Measurements from ENCODE around the gene IGHMBP2. TPM values are rescaled to one million over a fixed set of nuclear protein-coding genes. Genes with fewer than 3 reads are reported as not detected.

Gene IGHMBP2
- total RNA-seq, 2 experiments from 2014 or later = 17.5 to 37.9 TPM

DNA sequence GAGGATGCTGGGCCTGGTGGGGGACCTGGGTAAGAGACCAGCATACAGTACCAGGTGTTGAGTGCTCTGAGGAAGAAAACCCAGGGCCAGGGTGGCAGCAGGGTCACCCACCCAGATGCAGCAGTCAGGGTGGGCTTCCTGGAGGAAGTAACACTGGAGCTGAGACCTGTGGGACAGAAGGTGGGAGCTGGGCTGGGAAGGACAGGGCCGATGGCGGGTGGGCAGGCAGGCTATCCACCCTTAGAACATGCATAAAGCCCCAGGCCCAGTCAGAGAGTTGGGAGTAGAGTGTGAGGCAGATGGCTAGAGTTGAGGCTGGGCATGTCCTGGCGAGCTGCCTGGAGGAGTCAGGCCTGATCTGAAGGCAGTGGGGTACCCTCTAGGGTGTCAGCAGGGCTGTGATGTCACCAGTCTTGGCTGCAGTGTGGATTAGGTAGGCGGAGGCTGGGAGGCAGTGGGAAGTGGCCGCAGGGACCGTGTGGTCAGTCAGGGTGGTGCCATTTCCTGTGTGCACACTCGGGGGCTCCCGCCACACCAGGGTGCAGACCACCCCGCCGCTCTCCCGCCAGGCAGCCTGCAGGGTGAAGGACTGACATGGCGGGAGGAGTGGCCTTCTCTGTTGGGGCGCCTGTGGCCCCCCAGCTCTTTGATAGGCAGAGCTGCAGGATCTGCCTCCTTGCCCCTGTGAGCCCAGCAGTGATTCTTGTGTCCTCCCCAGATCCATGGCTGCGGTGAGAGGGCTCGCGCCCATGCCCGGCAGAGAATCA, 35.3 kb downstream of the IGHMBP2 start:
- intact Hi-C loops (cut with micrococcal nuclease; ENCODE audit: unreplicated experiment) = no loop called here
- ChIA-PET POLR2A (no interaction called here), CTCF (ENCODE audit: unreplicated experiment) (no interaction called here)
- no peak overlapping the region for H2AFZ ChIP-seq (ENCODE audit: low read length)
- no peak for TF ChIP-seq EZH2phosphoT487 (IDR thresholded peaks at IDR 0.05; ENCODE audit: borderline replicate concordance, low read depth, low read length)
- no peak for TF ChIP-seq CTCF (conservative IDR thresholded peaks at IDR 0.05; ENCODE audit: low read length)
- no peaks in the 10 kb centered on the region for H3K79me2 ChIP-seq (ENCODE audit: insufficient read depth, low read depth, low read length)
- H3K27ac ChIP-seq (ENCODE audit: low read depth, low read length, poor library complexity, severe bottlenecking) = no peak overlapping the region
- no peaks in the 10 kb centered on the region for H3K9me2 ChIP-seq (ENCODE audit: insufficient read depth, low read length)
- H3K4me1 ChIP-seq (ENCODE audit: insufficient read depth, low read length, poor library complexity, severe bottlenecking) = no peaks in the 10 kb centered on the region
- H3K9me3 ChIP-seq (ENCODE audit: low read length) = no peaks in the 10 kb centered on the region
- no peak overlapping the region for H3K4me2 ChIP-seq (ENCODE audit: low read length)
- no TSS peak for BruUV-seq (replicated peaks)
- H3K4me3 ChIP-seq (ENCODE audit: low read depth, low read length, poor library complexity, severe bottlenecking) = no peak overlapping the region
- no peaks in the 10 kb centered on the region for H4K20me1 ChIP-seq (ENCODE audit: insufficient read depth, low read length)
- H3K36me3 ChIP-seq (ENCODE audit: insufficient read depth, low read length) = peaks cover 21% of the 10 kb centered on the region
- DNase-seq (ENCODE audit: low spot score) = no peak

DNA sequence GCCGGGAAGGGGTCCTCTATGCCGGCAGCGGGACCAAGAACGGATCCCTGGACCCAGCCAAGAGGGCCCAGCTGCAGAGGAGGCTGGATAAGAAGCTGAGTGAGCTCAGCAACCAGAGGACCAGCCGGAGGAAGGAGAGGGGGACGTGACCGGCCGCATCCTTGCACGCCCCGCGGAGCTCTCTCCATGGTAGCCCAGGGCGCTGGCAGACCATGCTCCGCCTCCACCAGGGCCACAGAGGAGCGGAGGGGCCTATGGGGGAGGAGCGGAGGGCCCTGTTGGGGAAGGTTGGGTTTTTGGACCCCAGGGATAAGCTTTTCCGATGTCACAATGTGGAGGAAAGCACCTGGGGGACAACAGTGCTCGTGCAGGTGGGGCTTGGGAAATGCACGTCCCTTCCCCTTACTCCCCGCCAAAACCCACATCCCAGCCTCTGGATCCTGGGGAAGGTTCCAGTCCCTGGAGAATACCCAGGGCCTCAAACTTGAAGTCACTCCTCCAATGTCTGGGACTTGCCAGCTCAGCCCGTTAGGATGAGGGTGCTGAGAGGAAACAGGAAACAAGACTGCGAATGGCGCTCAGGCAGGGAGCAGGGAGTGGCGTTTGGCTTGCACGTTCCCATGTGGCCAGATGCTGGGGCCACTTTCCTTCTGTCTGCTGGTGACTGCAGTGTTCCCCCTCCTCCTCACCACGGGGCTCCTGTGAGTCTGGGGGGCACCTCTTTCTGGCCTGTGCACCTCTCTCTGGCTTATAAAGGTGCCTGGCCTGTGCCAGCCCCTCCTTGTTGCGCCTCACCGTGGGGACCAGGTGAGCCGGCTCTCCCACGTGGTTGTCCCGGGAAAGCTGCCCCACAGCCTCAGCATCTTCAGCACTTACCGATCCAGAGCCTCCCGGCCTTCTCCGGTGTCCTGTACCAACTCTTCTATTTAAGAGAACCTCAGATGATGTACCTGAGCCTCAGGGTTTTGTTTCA, 36.2 kb downstream of the IGHMBP2 start:
- TF ChIP-seq EZH2phosphoT487 (IDR thresholded peaks at IDR 0.05; ENCODE audit: borderline replicate concordance, low read depth, low read length) (no peak), CTCF (conservative IDR thresholded peaks at IDR 0.05; ENCODE audit: low read length) (no peak)
- Histone ChIP-seq H3K4me1 (ENCODE audit: insufficient read depth, low read length, poor library complexity, severe bottlenecking) (no peaks in the 10 kb centered on the region), H3K4me2 (ENCODE audit: low read length) (no peak overlapping the region), H4K20me1 (ENCODE audit: insufficient read depth, low read length) (no peaks in the 10 kb centered on the region), H3K27ac (ENCODE audit: low read depth, low read length, poor library complexity, severe bottlenecking) (no peak overlapping the region), H3K36me3 (ENCODE audit: insufficient read depth, low read length) (peaks cover 21% of the 10 kb centered on the region), H3K9me2 (ENCODE audit: insufficient read depth, low read length) (no peaks in the 10 kb centered on the region), H3K79me2 (ENCODE audit: insufficient read depth, low read depth, low read length) (no peaks in the 10 kb centered on the region), H3K9me3 (ENCODE audit: low read length) (no peaks in the 10 kb centered on the region), H2AFZ (ENCODE audit: low read length) (no peak overlapping the region), H3K4me3 (ENCODE audit: low read depth, low read length, poor library complexity, severe bottlenecking) (no peak overlapping the region)
- no peak for DNase-seq (ENCODE audit: low spot score)
- intact Hi-C loops (cut with micrococcal nuclease; ENCODE audit: unreplicated experiment) = no loop called here
- ChIA-PET POLR2A (no interaction called here), CTCF (ENCODE audit: unreplicated experiment) (no interaction called here)
- no TSS peak for BruUV-seq (replicated peaks)
